Mesendoderm (in vitro differentiated cells): Measurements from ENCODE around the gene PARVB.

ENCODE experiments used
- DNase-seq: peaks from one replicate; pipeline ENCODE4 v3.0.0; 2013
- H2AK5ac ChIP-seq: 2 replicates; pipeline ENCODE4 v1.6.1; 2013; ENCODE audit warnings: low read length, inconsistent platforms
- H2BK120ac ChIP-seq: 2 replicates; pipeline ENCODE4 v1.6.1; 2013; ENCODE audit warnings: low read depth, mild to moderate bottlenecking, low read length, moderate library complexity, mixed read lengths
- H2BK15ac ChIP-seq: replicated peaks from 2 replicates; pipeline ENCODE4 v1.6.1; 2013; ENCODE audit warnings: low read depth, mild to moderate bottlenecking, moderate library complexity
- H2BK5ac ChIP-seq: 2 replicates; pipeline ENCODE4 v1.6.1; 2013; ENCODE audit warnings: low read length, inconsistent platforms
- H3K18ac ChIP-seq: 2 replicates; pipeline ENCODE4 v1.6.1; 2013; ENCODE audit warnings: mild to moderate bottlenecking, low read length, mixed read lengths
- H3K23ac ChIP-seq: one replicate; pipeline ENCODE4 v1.6.1; 2013; ENCODE audit warnings: low read length
- H3K27ac ChIP-seq: 2 replicates; pipeline ENCODE4 v1.5.1; 2013; ENCODE audit warnings: low read depth, mild to moderate bottlenecking, inconsistent platforms, low read length, moderate library complexity
- H3K27me3 ChIP-seq: 2 replicates; pipeline ENCODE4 v1.6.1; 2013; ENCODE audit warnings: low read length, control low read depth, mild to moderate bottlenecking, inconsistent platforms; ENCODE audit not compliant: insufficient read depth, poor library complexity
- H3K36me3 ChIP-seq: 2 replicates; pipeline ENCODE4 v1.6.1; 2013; ENCODE audit warnings: low read length, inconsistent platforms; ENCODE audit not compliant: control insufficient read depth, insufficient read depth
- H3K4ac ChIP-seq: one replicate; pipeline ENCODE4 v1.6.1; 2013; ENCODE audit warnings: low read depth, mild to moderate bottlenecking, low read length, moderate library complexity
- H3K4me1 ChIP-seq: 2 replicates; pipeline ENCODE4 v1.6.1; 2013; ENCODE audit warnings: low read depth, low read length, inconsistent platforms; ENCODE audit not compliant: control insufficient read depth
- H3K4me2 ChIP-seq: 2 replicates; pipeline ENCODE4 v1.6.1; 2013; ENCODE audit warnings: low read length
- H3K4me3 ChIP-seq: 2 replicates; pipeline ENCODE4 v1.5.1; 2013; ENCODE audit warnings: mild to moderate bottlenecking, low read length
- H3K56ac ChIP-seq: one replicate; pipeline ENCODE4 v1.6.1; 2013; ENCODE audit warnings: low read length
- H3K79me1 ChIP-seq: 2 replicates; pipeline ENCODE4 v1.6.1; 2013; ENCODE audit warnings: low read length, inconsistent platforms
- H3K79me2 ChIP-seq: 2 replicates; pipeline ENCODE4 v1.6.1; 2013; ENCODE audit warnings: mild to moderate bottlenecking, low read length; ENCODE audit not compliant: control insufficient read depth, insufficient read depth
- H3K9ac ChIP-seq: 2 replicates; pipeline ENCODE4 v1.6.1; 2013; ENCODE audit warnings: low read length, inconsistent platforms
- H4K5ac ChIP-seq: one replicate; pipeline ENCODE4 v1.6.1; 2013; ENCODE audit warnings: low read length
- H4K8ac ChIP-seq: one replicate; pipeline ENCODE4 v1.6.1; 2013; ENCODE audit warnings: low read depth, mild to moderate bottlenecking, control low read depth, low read length, moderate library complexity
- WGBS: extraction: QIAGEN DNeasy Blood & Tissue Kit; methylation state at CpG from one replicate; pipeline ENCODE4 v1.1.7; 2013; ENCODE audit warnings: low lambda C conversion rate, missing lambda C conversion rate; ENCODE audit not compliant: insufficient coverage; ENCODE audit errors: extremely low coverage; 5-methylcytosine and 5-hydroxymethylcytosine counted together

The PARVB gene

GRCh38 chr22:44137415-44137814, 113.3 kb downstream of the PARVB start:
- H3K18ac ChIP-seq, result no peak overlapping the region
- H3K27me3 ChIP-seq, result no peaks in the 10 kb centered on the region
- no peak overlapping the region for H2BK5ac ChIP-seq
- no peak overlapping the region for H3K9ac ChIP-seq
- peaks cover 1% of the 10 kb centered on the region for H3K4me1 ChIP-seq
- no peak overlapping the region for H2AK5ac ChIP-seq
- H3K56ac ChIP-seq, result no peak overlapping the region
- no peak overlapping the region for H4K5ac ChIP-seq
- no peaks in the 10 kb centered on the region for H3K79me1 ChIP-seq
- H3K36me3 ChIP-seq, result peaks cover 1% of the 10 kb centered on the region
- DNase-seq, result no peak
- no peak overlapping the region for H3K27ac ChIP-seq
- no peak overlapping the region for H4K8ac ChIP-seq
- H2BK120ac ChIP-seq, result no peak overlapping the region
- H3K23ac ChIP-seq, result no peak overlapping the region
- no peak overlapping the region for H2BK15ac ChIP-seq
- no peak overlapping the region for H3K4me3 ChIP-seq
- H3K4me2 ChIP-seq, result no peak overlapping the region
- H3K79me2 ChIP-seq, result no peaks in the 10 kb centered on the region
- H3K4ac ChIP-seq, result no peak overlapping the region
- WGBS, result no CpG with 5 or more reads among the region's 3 CpGs

GRCh38 chr22:44139773-44140172, 115.7 kb downstream of the PARVB start:
- Histone ChIP-seq H3K4me1 (no peaks in the 10 kb centered on the region), H3K4me2 (no peak overlapping the region), H3K4ac (no peak overlapping the region), H3K23ac (no peak overlapping the region), H3K56ac (no peak overlapping the region), H3K79me1 (no peaks in the 10 kb centered on the region), H4K8ac (no peak overlapping the region), H2BK120ac (no peak overlapping the region), H3K79me2 (no peaks in the 10 kb centered on the region), H2AK5ac (no peak overlapping the region), H2BK15ac (no peak overlapping the region), H4K5ac (no peak overlapping the region), H3K4me3 (no peak overlapping the region), H3K27me3 (no peaks in the 10 kb centered on the region), H3K36me3 (peaks cover 1% of the 10 kb centered on the region), H3K9ac (no peak overlapping the region), H3K18ac (no peak overlapping the region), H2BK5ac (no peak overlapping the region), H3K27ac (no peak overlapping the region)
- no CpG with 5 or more reads among the region's 6 CpGs for WGBS
- DNase-seq, result no peak

- Histone ChIP-seq H2AK5ac (no peak overlapping the region), H3K36me3 (peaks cover 2% of the 10 kb centered on the region), H3K18ac (no peak overlapping the region), H3K9ac (no peak overlapping the region), H3K4me3 (no peak overlapping the region), H3K56ac (no peak overlapping the region), H2BK15ac (no peak overlapping the region), H3K79me1 (peaks cover 3% of the 10 kb centered on the region), H3K27me3 (no peaks in the 10 kb centered on the region), H3K27ac (no peak overlapping the region), H3K79me2 (no peaks in the 10 kb centered on the region), H2BK5ac (no peak overlapping the region), H2BK120ac (no peak overlapping the region), H3K4ac (no peak overlapping the region), H3K4me1 (peaks cover 11% of the 10 kb centered on the region), H3K4me2 (no peak overlapping the region), H4K8ac (no peak overlapping the region), H3K23ac (no peak overlapping the region), H4K5ac (no peak overlapping the region)
- DNase-seq, result no peak
- WGBS, result no CpG with 5 or more reads among the region's 16 CpGs
These were observed 118.5 kb downstream of the PARVB start for GRCh38 chr22:44142421-44143104.

GRCh38 chr22:44143105-44143474, 119.0 kb downstream of the PARVB start:
- H3K27ac ChIP-seq, result no peak overlapping the region
- no peak overlapping the region for H2BK15ac ChIP-seq
- H3K4me1 ChIP-seq, result peaks cover 11% of the 10 kb centered on the region
- no peaks in the 10 kb centered on the region for H3K27me3 ChIP-seq
- no peak overlapping the region for H3K4me2 ChIP-seq
- H3K36me3 ChIP-seq, result peaks cover 2% of the 10 kb centered on the region
- no peak overlapping the region for H3K4ac ChIP-seq
- no peak overlapping the region for H2BK5ac ChIP-seq
- H3K23ac ChIP-seq, result no peak overlapping the region
- H4K5ac ChIP-seq, result no peak overlapping the region
- no peak for DNase-seq
- no peak overlapping the region for H3K4me3 ChIP-seq
- H3K56ac ChIP-seq, result no peak overlapping the region
- H3K9ac ChIP-seq, result no peak overlapping the region
- H3K79me2 ChIP-seq, result no peaks in the 10 kb centered on the region
- peaks cover 3% of the 10 kb centered on the region for H3K79me1 ChIP-seq
- H4K8ac ChIP-seq, result no peak overlapping the region
- no CpG with 5 or more reads among the region's 4 CpGs for WGBS
- no peak overlapping the region for H2AK5ac ChIP-seq
- no peak overlapping the region for H3K18ac ChIP-seq
- H2BK120ac ChIP-seq, result no peak overlapping the region

- no peak overlapping the region for H3K18ac ChIP-seq
- no peak overlapping the region for H3K4me2 ChIP-seq
- H2BK120ac ChIP-seq, result no peak overlapping the region
- DNase-seq, result no peak
- no CpG with 5 or more reads among the region's 9 CpGs for WGBS
- no peak overlapping the region for H3K4me3 ChIP-seq
- H3K4ac ChIP-seq, result peak overlapping the region; percentile 1
- H3K23ac ChIP-seq, result no peak overlapping the region
- H3K27ac ChIP-seq, result no peak overlapping the region
- H2BK15ac ChIP-seq, result no peak overlapping the region
- no peaks in the 10 kb centered on the region for H3K79me2 ChIP-seq
- H3K79me1 ChIP-seq, result peaks cover 3% of the 10 kb centered on the region
- H3K27me3 ChIP-seq, result no peaks in the 10 kb centered on the region
- peaks cover 2% of the 10 kb centered on the region for H3K36me3 ChIP-seq
- H4K5ac ChIP-seq, result no peak overlapping the region
- H3K9ac ChIP-seq, result no peak overlapping the region
- H2BK5ac ChIP-seq, result no peak overlapping the region
- H3K56ac ChIP-seq, result no peak overlapping the region
- H4K8ac ChIP-seq, result no peak overlapping the region
- H2AK5ac ChIP-seq, result no peak overlapping the region
- peaks cover 16% of the 10 kb centered on the region for H3K4me1 ChIP-seq
These were observed 119.5 kb downstream of the PARVB start for GRCh38 chr22:44143579-44143978.

GRCh38 chr22:44144046-44144569, 120.0 kb downstream of the PARVB start:
- Histone ChIP-seq H3K4me2 (no peak overlapping the region), H2BK15ac (no peak overlapping the region), H2BK120ac (no peak overlapping the region), H2BK5ac (no peak overlapping the region), H3K79me2 (no peaks in the 10 kb centered on the region), H3K4me1 (peaks cover 18% of the 10 kb centered on the region), H3K18ac (no peak overlapping the region), H3K27me3 (no peaks in the 10 kb centered on the region), H3K4me3 (no peak overlapping the region), H3K56ac (no peak overlapping the region), H3K9ac (no peak overlapping the region), H3K4ac (peak overlapping the region; percentile 1), H3K36me3 (peaks cover 2% of the 10 kb centered on the region), H4K8ac (no peak overlapping the region), H3K79me1 (peaks cover 3% of the 10 kb centered on the region), H3K27ac (no peak overlapping the region), H3K23ac (no peak overlapping the region), H4K5ac (no peak overlapping the region), H2AK5ac (no peak overlapping the region)
- no peak for DNase-seq
- WGBS, result no CpG with 5 or more reads among the region's 10 CpGs
